T-helper 1 cell treated with Interleukin-12 subunit alpha and Interleukin-12 subunit beta and Interleukin-4 antibody, amounts not matched to agents 30 ng/mL and 1 ng/mL, for 36 hours (primary cell): Measurements from ENCODE around the gene SPEM2. TPM values are rescaled to one million over a fixed set of nuclear protein-coding genes. Genes with fewer than 3 reads are reported as not detected.

Experiments
- intact Hi-C: fragments of 100-400 bp; cut with micrococcal nuclease; formaldehyde crosslinking; loops from one replicate; pipeline ENCODE4 v1.15.1; 2024
- total RNA-seq: library from RNA; stranded (reverse); gene quantifications from 2 replicates; pipeline ENCODE4 v1.2.3, GENCODE V29; 2022

Gene SPEM2
- total RNA-seq, 1 donor from 2014 or later = not detected

DNA sequence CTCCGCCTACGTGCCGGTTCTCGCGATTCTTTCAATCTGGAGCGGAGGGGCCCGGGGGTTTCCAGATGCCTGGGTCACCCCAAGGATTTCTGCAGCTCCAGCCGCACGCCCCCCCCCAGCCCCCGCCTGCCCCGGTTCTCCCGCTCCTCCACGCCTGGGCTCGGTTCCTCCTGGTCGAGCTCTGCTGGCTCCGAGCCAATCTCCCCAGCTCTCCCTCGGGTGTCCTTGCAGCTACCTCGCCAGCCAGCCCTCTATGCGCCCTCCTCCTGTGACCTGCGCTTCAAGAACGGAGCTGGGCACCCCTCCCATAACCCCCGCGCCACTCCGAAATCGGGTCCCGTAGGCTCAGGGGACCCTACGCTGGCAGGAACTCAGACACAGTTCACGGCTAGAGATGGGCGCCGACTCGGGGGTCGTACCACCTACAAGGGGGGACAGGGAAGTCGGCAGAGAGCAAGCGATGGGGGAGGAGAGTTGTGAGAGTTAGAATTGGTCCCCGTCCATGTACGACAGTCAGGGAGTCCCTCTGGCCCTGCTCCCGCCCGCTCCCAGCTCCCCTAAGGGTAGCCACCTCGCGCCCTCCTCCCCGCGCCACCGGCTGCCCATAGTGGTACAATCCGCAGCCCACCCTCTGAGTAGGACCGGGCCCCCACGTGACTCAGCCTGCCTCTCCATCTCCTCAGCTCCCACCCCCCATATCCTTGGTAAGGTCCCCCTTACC, 14.9 kb downstream of the SPEM2 start:
- intact Hi-C loops = no loop called here

DNA sequence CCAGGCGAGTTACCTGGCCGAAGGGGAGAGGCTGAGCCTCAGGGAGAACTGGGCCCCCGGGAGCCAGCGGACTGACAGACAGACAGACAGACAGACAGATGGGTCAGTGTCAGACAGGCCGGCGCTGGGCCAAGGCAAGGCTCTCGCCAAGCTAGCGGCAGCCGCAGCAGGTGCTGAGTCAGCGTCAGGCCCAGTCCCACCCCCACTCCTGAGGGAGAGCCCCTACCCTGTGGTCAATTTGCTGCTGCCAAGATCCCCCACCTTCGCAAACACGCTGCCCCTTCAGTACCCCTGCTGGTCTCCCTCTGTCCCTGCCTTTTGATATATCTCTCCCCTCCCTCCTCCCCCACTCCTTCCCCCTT, 15.4 kb downstream of the SPEM2 start:
- intact Hi-C loops = no loop called here

DNA sequence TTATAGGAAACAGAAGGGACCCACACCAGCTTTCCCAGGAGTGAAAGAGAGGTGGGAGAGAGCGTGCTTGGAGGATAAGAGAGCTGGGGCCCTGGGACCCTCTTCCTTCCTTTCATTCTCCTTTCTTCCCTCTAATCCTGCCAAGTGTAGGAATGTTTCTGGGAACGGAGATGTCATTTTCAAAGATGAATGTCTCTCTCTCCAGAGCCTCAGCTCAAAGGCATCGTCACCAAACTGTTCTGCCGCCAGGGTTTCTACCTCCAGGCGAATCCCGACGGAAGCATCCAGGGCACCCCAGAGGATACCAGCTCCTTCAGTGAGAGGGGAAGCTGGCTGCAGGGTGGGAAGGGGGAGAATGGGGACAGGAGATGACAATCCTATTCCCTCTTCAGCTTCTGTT, 15.8 kb downstream of the SPEM2 start:
- intact Hi-C loops = no loop called here

DNA sequence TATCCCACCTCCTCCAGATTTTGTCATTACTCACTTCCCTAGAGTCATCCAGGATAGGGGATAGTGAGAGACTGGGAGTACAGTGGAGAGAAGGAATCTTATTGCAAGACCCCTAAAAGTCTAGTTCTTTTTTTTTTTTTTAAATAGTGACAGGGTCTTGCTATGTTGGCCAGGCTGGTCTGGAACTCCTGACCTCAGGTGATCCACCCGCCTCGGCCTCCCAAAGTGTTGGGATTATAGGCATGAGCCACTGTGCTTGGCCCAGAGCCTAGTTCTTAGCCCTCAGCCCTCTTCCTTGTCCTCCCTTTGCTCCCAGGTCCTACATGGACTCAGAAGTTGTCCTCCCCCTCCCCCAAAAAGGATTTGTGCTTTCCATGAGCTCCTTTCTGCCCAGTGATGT, 16.7 kb downstream of the SPEM2 start:
- intact Hi-C loops = no loop called here

DNA sequence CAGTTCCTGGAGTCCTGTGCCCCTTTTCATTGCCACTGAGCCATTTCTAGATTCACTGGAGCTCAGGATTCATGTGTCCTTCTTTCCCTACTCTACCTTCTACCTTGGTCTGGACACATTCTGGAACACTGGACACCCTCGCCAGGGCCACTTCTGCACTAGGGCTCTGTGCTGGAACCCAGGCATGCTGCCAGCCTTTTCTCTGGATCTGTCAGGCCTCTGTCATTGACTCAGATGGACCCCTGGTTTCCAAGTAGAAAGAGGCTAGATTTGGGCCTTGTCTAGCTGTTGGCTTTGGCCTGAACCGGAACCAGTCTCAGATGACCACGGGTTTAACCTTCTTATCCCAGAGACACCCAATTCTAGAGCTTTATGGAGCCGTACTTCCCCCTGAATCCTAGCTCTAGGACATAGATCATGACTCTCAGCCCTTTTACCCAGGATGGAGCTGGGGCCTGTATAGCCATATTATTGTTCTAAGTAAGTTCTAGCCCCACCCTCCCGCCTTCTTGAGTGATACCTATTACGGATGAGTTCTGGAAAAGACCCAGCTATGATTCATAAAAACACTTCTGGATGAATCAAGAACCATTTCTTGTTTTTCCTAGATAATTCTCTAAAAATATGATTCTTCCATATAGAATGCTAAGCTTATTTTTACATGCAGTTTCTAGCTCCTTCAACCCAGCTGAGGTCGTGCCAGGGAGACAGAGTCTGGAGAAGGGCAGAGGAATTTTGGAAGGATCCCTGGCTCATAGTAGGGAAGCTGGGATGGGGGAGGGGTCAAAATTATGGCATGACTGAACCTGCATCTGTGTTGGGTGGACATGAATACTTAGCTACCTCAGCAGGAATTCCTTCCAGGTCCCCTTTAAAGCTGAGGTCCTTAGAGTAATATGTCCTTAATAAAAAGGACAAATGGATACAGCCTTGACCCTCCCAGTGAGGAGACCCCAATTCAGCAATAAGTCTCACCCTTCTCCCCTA, 18.4 kb downstream of the SPEM2 start:
- intact Hi-C loops = no loop called here

DNA sequence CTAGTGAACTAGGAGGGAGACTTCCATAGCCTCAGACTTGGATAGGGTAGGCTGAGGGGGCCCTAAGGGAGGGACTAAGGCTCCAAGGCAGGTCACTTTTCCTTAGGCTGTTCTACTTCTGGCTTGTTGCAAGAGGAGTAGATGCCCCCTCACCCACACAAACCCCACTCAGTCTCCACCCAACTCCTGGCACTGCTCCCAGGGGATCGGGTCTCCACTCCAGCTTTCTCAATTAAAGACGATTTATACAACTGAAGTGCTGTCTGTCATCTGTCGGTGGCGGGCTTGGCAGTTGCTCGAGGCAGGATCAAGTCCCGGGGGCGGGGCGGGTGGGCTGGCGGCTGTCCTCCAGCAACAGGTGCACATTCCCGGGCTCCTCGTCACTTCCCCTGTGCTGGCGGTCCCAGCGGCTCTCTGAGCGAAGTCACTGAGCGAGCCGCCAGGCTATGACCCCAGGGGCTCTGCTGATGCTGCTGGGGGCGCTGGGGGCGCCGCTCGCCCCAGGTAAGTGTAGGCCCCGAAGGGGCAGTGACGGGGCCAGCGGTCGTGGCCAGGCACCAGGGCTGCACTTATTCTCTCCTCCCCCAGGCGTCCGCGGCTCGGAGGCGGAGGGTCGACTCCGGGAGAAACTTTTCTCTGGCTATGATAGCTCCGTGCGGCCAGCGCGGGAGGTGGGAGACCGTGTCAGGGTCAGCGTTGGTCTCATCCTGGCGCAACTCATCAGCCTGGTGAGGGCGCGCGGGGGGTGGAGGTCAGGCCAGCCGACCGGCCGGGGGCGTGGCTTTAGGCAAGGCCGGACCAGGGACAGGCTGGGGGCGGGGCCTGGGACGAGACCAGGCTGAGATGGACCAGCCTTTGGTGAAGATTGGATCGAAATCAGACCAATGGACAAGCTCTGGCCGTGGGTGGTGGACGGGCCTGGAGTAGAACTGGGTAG, 19.5 kb downstream of the SPEM2 start, which contains the start of gene CHRNB1:
TSS of gene CHRNB1 (plus strand) at position 380 of the 937 bp plus-strand sequence. CDS start at position 447, 67 bp downstream.
- intact Hi-C loops = loop anchor here (1.0 kb wide), 2 partner anchors 8 to 10 kb away; no protein-coding TSS in a partner anchor

DNA sequence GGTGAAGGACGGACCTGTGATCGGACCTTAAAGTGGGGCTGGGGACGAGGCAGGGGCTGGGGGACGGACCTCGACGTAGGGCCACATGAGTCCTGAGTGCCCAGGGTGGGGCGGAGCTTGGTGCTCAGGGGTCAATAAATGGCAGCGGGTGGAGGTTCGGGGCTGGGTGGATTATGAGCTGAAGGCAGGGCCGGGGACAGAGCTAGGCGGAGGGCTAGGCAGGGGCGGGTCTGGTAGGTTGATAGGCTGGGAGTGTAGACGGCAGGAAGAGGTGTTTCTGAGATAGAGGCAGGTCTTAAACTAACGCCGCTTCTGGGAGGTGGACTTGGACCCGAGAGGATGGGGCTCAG, 20.2 kb downstream of the SPEM2 start:
- intact Hi-C loops = loop anchor here (1.0 kb wide), 2 partner anchors 8 to 10 kb away; no protein-coding TSS in a partner anchor

DNA sequence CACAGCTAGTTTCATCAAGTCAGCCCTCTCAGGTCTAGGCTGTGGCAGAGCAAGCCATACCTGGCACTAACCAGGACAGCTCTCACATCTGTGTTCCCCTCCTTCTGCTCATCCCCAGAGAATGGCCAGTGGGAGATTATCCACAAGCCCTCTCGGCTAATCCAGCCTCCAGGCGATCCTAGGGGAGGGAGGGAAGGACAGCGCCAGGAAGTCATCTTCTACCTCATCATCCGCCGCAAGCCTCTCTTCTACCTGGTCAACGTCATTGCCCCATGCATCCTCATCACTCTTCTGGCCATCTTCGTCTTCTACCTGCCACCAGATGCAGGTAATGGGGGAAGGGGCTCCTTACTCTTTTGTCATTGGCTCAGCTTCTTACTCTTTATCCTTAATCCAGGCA, 23.0 kb downstream of the SPEM2 start:
- intact Hi-C loops = no loop called here

DNA sequence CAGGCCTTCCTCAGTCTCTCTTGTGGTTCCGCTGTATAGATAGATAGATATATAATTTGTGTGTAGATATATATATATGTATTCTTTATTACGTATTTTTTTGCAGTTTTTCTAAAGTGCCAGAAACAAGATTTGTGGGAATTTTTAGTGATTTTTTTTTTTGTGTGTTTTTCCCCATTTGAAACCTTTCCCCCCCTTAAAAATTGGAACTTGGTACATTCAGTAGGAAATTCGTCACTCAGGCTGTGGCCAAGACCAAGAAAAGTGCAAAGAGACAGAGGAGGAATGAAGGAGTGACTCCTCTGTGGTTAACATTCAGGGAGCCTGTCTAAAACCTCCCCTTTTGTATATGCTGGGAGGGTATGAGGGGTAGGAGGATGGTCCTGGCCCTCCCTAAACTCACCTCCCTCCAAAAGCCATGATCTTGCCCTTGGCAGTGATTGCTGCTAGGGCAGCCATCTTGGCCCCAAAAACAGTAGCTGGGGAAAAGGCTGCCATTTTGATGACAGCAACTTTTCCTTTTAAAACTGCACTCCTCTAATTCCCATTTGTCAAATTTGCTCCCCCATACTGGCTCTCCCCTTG, 34.6 kb downstream of the SPEM2 start:
- intact Hi-C loops = loop anchor here (5.0 kb wide), 1 partner anchor 413 kb away; no protein-coding TSS in a partner anchor

DNA sequence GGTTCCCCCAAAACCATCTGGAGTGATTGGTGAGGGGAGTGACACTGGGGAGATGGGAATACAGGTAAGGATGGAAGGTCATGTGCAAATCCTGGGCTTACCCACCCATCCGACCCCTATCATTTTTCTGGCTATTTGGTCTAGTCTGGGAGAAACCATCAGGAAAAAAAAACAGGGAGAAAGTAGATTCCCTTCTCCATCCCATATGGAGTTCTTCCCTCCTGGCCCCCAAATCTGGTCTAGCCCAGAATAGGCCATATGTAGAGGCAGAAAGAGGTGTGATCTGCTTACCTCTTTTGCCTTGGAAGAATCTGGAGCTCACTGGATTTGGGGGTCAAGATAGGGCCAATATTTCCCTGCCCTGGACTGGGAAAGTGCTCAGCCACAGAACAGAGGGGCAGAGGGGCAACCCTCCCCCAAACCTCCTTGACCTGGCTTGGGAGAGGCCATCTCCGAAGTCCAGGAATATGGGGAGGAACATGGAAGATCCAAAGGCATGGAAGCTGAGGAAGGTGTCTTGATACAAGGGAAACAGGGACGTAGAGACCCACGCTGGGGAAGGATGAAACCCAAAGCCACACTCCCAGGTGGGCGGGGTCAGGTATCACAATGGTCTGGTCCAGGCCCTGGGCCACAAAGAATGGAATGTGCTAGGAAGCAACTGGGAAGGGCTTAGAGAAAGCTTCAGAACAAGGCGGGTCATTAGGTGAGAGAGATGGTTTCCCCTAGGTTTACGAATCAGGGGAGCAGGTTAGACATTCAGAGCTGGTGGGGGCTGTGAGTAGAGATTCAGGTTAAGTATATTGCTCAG, 35.6 kb downstream of the SPEM2 start:
- intact Hi-C loops = no loop called here

DNA sequence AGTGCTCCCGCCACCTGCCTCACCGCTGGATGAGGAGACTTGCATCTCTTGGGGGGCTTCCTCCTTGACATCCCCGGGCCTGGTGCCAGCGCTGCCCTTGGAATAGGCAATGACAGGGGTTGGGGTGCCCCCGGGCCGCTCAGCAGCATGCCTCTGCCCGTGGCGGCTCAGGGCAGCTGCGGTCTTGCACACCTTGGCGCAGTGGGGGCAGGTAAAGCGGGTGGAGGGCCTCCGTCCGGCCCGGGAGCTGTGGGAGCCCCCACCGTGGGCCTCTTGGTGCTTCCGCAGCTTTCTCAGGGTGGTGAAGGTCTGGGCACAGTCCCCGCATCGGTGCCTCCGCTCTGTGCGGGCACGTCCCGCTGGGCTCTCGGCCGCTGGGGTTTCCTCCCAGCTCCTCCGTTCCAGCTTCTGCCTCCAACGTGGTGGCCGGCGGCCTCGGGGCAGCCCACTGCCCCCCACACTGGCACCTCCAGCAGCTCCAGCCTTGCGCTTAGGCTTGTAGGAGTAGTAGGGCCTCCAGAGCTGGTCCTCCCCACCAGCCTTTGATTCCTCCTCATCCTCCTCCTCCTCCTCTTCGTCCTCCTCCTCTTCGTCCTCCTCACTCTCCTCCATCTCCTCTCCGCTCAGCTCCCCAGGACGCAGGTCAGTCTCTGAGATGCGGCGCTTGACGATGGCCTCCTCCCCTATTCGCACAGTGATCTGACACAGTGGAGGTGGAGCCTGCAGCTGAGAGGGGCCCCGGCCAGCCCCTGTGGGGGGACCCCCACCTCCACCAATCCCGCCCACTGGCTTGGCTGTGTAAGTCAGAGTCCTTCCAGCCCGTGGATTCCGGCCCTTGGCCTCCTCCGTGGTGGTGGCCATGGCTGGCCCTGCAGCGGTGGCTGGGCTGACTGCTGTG, 37.3 kb downstream of the SPEM2 start:
- intact Hi-C loops = no loop called here

DNA sequence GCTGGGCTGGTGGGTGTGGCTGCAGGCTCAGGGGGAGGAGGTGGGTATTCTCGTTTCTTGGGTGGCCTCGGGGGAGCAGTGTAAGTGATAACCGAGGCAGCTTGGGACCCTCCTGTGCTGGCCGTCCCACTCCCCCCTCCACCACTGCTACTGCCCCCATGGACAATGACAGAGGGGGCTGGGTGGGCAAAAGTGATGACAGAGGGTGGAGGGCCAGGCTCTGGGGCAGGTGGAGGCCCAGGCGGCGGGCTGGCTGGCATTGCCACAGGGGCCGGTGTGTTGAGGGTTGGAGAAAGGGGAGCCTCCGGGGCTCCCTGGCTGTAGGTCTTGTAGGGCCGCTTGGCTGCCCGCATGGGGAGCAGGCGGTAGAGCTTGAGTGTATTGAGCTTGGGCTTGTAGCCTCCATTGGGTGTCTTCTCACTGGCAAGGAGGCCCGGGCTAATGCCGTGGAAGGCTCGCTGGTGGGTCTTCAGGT, 38.0 kb downstream of the SPEM2 start:
- intact Hi-C loops = no loop called here

DNA sequence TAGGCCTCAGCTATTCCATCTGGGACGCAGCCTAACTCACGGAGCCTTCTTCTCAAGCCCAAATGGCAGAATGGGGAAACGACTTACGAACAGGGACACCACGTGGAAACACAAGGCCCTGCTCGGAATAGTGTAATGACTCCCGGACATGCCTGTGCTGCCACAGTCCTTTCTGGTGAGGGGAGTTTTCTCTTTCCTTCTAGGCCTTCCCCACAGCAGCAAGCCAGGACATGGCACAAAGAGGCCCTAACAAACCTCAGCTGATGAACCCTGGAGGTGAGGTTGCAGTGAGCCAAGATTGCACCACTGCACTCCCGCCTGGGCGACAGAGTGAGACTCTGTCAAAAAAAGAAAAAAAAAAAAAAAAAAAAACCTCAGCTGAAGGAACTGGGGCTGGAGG, 38.7 kb downstream of the SPEM2 start:
- intact Hi-C loops = no loop called here

DNA sequence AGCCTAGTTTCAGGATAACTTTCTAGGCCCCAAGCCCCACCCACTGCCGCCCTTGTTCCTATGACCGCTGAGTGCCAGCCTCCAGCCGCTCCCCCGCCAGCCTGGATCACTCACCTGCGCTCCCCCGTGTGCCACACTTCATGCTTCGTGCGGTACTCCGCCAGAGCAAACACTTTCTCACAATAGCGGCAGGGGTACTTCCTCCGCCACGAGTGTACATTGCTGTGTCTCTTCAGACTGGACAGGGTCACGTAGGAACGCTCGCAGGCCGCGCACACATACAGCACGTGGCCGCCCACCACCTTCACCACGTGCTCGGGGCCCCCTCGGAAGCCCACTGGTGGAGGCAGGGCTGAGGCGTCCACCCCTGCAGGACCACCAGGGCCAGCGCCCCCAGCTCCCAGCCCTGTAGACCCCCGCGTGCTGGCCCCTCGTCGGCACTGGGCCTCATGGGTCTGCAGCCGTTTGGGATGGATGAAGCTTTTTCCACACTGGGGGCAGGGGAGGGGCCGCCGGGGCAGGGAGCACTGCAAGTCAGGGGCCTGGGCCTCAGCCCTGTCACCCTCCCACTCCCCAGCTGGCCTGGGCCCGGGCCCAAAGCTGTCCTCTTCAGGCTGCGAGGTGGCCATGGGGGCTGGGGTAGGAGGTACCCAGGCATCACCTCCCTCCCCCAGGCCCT, 40.3 kb downstream of the SPEM2 start:
- intact Hi-C loops = no loop called here

DNA sequence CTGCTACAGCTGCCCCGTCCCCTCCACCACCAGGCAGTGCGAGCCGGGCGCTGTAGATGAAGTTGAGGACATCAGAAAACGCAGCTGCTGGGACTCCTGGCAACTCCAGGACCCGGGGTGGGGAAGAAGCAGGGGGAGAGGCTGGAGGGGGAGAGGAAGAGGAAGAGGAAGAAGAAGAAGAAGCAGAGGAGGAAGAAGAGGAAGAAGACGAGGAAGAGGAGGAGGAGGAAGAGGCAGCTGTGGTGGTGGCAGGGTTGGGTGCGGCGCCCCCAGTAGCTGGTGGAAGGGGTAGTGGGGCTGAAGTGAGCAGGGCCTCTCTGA, 40.9 kb downstream of the SPEM2 start:
- intact Hi-C loops = no loop called here

DNA sequence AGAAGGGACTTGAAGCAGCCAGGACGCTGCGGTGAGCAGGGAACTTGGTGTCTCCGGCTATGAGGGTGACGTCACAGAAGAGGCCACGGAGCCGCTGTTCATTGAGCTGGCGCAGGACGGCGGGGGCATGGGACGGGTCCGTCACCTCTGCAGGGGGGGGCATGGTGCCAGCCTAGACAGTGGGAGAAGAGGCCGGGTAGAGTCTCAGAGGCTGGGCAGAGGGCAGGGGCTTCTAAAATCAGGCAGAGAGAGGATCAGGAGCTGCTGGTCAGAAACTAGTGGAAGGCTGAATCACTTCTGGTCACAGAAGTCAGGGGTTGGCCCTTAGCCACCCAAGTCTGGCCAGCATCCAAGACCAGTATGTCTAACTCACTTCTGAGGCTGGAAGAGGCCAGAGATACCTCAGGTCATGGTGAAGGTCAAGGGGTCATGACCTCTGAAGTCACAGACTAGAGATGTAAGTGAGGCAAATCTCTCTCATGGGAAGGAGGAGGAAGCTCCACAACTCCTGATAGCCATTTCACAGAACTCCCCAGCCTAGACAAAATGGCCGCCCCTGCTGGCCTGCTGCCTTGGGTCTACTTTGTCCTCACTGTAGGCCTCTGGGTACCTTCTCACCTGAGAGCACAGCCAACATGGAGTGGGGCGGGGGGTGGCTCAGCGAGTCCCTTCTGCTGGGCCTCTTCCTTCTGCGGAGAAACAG, 41.4 kb downstream of the SPEM2 start:
- intact Hi-C loops = no loop called here

DNA sequence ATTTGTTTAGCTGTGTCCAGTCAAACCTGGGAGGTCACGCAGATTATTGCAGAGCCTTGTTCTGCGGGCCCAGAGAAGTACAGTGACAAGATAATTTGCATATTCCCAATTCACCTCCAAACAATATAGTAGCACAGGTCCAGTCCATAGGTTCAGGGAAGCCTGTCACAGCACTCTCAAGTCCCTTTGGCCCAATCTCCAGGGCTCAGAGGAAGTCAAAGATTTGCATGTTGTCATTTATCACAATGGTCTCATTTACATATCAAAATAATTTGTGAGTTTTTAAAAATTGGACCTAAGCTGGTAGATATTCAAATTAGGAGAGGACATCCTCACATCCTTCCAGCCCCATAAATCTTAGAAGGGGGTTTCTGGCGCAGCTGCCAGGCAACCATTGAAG, 42.1 kb downstream of the SPEM2 start:
- intact Hi-C loops = no loop called here

DNA sequence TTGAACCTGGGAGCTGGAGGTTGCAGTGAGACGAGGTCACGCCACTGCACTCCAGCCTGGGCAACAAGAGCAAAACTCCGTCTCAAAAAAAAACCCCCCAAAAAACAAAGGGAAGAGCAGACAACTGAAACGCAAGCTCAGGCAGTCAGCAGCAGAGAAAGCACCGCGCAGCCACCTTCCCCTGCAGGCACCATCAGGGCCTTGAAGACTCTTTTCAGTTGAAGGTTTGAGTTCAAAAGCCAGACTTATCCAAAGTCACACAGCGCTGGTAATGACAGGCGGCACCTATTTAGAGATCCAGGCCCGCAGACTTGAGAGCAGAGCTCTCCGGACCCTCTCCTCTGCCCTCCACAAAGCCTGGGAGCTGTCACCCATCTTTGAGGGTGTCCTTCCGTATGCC, 42.9 kb downstream of the SPEM2 start:
- intact Hi-C loops = no loop called here
